Measurements from ENCODE around the gene PNPLA6.

The PNPLA6 gene

DNA sequence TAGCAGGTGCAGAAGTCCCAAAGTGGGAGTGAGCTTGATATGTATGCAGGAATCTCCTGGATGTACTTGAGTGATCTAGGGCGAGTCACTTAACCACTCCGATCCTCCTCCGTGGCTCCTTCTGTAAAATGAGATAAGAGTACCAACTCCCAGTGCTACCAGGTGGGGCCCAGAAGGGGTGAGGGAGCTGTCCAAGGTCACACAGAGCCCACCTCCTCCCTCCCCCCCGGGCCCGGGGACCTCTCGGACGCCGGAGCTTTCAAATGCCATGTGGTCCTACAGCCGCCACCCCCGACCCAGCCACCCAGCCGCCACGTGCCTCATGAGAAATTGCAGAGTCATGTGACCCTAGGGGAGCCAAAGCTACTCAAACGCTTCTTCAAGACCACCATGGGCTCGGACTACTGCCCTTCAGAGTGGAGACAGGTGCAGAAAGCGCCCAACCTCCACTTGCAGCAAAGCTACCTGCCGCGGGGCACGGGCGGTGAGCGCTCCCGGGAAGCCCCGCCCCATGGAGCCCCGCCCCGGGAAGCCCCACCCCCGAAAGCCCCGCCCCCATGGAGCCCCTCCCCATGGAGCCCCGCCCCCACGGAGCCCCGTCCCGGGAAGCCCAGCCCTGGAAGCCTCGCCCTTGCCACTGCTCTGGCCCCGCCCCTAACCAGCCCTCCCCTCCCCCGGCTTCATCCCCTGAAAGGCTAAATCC lies 29.7 kb upstream of the PNPLA6 start:
- H3K4me3 ChIP-seq (ENCODE audit: control insufficient read depth, low read depth, low read length), result no peak overlapping the region
- DNase-seq (ENCODE audit: low read depth), result no peak
- no peak for TF ChIP-seq CTCF (IDR thresholded peaks at IDR 0.05; ENCODE audit: control insufficient read depth, insufficient read depth, low read depth, low read length, missing control alignments)

GRCh38 chr19:7506385-7507328 lies 28.9 kb upstream of the PNPLA6 start:
- no peak overlapping the region for H3K4me3 ChIP-seq (ENCODE audit: control insufficient read depth, low read depth, low read length)
- DNase-seq (ENCODE audit: low read depth), result no peak
- no peak for TF ChIP-seq CTCF (IDR thresholded peaks at IDR 0.05; ENCODE audit: control insufficient read depth, insufficient read depth, low read depth, low read length, missing control alignments)

DNA sequence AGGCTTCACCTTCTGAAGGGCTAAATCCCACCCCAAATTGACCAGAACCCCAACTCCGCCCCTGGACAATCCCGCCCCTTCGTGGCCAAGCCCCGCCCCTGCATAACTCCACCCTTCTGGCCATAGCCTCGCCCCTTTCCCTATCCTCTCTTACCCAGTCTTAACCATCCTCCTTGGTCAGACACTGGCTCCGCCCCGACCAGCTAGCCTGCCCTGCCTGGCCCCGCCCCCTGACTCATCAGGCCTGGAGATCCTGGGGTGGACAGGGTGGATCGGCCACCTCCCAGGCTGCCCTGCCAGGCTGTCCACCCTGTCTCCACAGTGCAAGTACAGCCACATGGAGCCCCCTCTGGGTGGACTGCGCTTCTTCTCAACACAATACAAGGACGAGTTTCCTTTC lies 27.6 kb upstream of the PNPLA6 start:
- no peak for TF ChIP-seq CTCF (IDR thresholded peaks at IDR 0.05; ENCODE audit: control insufficient read depth, insufficient read depth, low read depth, low read length, missing control alignments)
- no peak for DNase-seq (ENCODE audit: low read depth)
- H3K4me3 ChIP-seq (ENCODE audit: control insufficient read depth, low read depth, low read length), result no peak overlapping the region

DNA sequence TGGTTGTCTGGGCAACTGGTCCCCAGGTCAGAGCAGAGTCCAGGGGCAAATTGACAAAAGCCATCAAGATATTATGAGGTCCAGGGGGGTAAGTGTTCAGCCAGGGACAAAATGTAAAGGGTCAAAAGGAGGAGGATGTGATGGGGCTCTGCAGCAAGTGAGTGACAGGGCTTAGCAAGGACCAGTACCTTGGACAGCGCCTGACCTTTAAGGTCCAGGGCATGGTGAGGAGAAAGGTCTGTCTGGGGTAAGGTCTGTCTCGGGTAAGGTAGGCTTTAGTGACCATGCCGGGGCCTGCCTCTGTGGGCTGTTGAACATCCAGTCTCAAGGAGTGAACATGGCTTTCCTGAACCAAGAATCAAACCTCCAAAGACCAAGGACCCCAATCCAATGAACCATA lies 25.9 kb upstream of the PNPLA6 start:
- H3K4me3 ChIP-seq (ENCODE audit: control insufficient read depth, low read depth, low read length), result no peak overlapping the region
- DNase-seq (ENCODE audit: low read depth), result no peak
- no peak for TF ChIP-seq CTCF (IDR thresholded peaks at IDR 0.05; ENCODE audit: control insufficient read depth, insufficient read depth, low read depth, low read length, missing control alignments)

GRCh38 chr19:7512400-7512851 lies 23.1 kb upstream of the PNPLA6 start:
- DNase-seq (ENCODE audit: low read depth), result no peak

More at GRCh38 chr19:7512400-7512851, 23.1 kb upstream of the PNPLA6 start:
- H3K4me3 ChIP-seq (ENCODE audit: control insufficient read depth, low read depth, low read length), result no peak overlapping the region
- no peak for TF ChIP-seq CTCF (IDR thresholded peaks at IDR 0.05; ENCODE audit: control insufficient read depth, insufficient read depth, low read depth, low read length, missing control alignments)

Data from AG09309 (cell line).